Vagina (tissue), 2 donors: ENCODE data around the gene NKAP. TPM values are rescaled to one million over a fixed set of nuclear protein-coding genes. Genes with fewer than 3 reads are reported as not detected.
"Not testable (repeated sequence)": the region's sequence is repeated elsewhere in the genome, so short reads cannot be mapped to it uniquely, and the experiment has no call there.

Source experiments
- DNase-seq, 2 donors: peaks; one replicate each; pipeline ENCODE4 v3.0.0-alpha.2; 2017; ENCODE audit errors: extremely low spot score in 2 of 2
- H3K27ac ChIP-seq: fragments of 200-600 bp; sonication (generic); one replicate; pipeline ENCODE4 v1.5.1; 2019
- H3K27me3 ChIP-seq: fragments of 200-600 bp; sonication (generic); one replicate; pipeline ENCODE4 v1.5.1; 2019
- H3K36me3 ChIP-seq, 2 donors: fragments of 200-600 bp; sonication (generic); one replicate each; pipeline ENCODE4 v1.5.1; 2017 to 2019
- H3K4me1 ChIP-seq: fragments of 200-600 bp; sonication (generic); one replicate; pipeline ENCODE4 v1.5.1; 2019
- H3K4me3 ChIP-seq, 2 donors: fragments of 200-600 bp; sonication (generic); 1 replicate in 1 of 2; 2 replicates in 1 of 2; pipeline ENCODE4 v1.5.1; 2016 to 2019
- H3K9me3 ChIP-seq: fragments of 200-600 bp; sonication (generic); one replicate; pipeline ENCODE4 v1.5.1; 2019
- CTCF ChIP-seq, 3 experiments: fragments of 450-650 bp in 2 of 3; fragments of 200-600 bp in 1 of 3; sonication (generic) in 1 of 3; IDR thresholded peaks; one replicate each; pipeline ENCODE4 v1.5.1; 2017 to 2019; ENCODE audit warnings: antibody characterized with exemption in 3 of 3, mild to moderate bottlenecking in 2 of 3, moderate library complexity in 2 of 3
- POLR2A ChIP-seq, 2 donors: fragments of 450-650 bp; IDR thresholded peaks; one replicate each; pipeline ENCODE4 v1.6.1; 2017; ENCODE audit warnings: antibody characterized with exemption in 2 of 2, mild to moderate bottlenecking in 2 of 2, moderate library complexity in 2 of 2
- POLR2AphosphoS5 ChIP-seq, 2 donors: sonication (generic); formaldehyde crosslinking; IDR thresholded peaks; one replicate each; pipeline ENCODE4 v1.9.0; 2017; ENCODE audit warnings: antibody characterized with exemption in 2 of 2, mild to moderate bottlenecking in 2 of 2, low read depth in 1 of 2; ENCODE audit not compliant: insufficient read depth in 1 of 2
- intact Hi-C: fragments of 100-400 bp; cut with DNase I; formaldehyde crosslinking; loops from one replicate; pipeline ENCODE4 v1.15.1; 2023
- total RNA-seq: library from RNA; depleted of rRNA; stranded (reverse); fragments of >200 nt; gene quantifications from one replicate; pipeline ENCODE4 v1.2.3, GENCODE V29; 2016

NKAP gene
- total RNA-seq, 1 donor from 2014 or later: 6.4 TPM

DNA sequence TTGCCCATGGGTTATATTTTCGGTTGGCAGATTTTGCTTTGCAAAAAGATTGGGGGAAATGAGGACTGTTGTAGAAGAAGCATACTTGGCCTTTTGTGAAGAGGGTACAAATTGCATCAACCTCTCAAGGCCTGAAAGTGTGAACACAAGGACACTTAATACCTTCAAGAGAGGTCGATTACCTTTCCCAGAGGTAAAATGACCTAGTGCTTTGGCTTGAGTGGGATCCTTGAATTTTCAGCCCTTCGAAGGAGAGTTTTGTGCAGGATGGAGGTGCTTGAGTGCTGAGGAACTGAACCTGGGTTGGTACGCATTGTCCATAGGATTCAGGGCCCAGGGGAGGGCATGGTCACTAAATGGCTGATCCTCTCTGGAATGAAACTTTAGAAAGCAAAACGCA is 27.6 kb upstream of the NKAP start:
- Histone ChIP-seq H3K4me1 (no peaks in the 10 kb centered on the region), H3K27me3 (no peaks in the 10 kb centered on the region), H3K4me3 (no peak overlapping the region), H3K27ac (no peak overlapping the region), H3K36me3 (no peaks in the 10 kb centered on the region), H3K9me3 (no peaks in the 10 kb centered on the region)
- intact Hi-C loops: no loop called here
- DNase-seq: no peak
- no peak for TF ChIP-seq POLR2A (IDR thresholded peaks at IDR 0.05)
- no peak for TF ChIP-seq POLR2AphosphoS5 (IDR thresholded peaks at IDR 0.05; ENCODE audit: insufficient read depth in 1 of 2, low read depth in 1 of 2)
- no peak for TF ChIP-seq CTCF (IDR thresholded peaks at IDR 0.05)

DNA sequence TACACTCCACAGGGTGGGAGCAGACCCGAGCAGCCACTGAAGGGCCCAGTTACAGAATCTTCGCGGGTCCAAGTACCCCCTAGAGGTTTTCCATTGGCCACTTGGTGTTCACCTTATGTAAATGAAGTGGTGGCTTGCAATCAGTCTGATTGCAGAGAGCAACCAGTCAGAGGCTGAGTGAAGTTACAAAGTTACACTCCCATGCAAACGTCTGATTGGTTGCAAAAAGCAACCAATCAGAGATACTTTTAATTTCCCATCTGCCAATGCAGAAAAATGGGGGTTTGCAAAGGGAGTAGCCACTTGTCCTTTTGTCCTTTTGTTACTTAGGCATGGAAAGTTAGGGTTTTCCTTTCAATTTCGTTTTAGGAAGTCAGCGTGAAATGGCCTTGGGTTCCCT is 27.0 kb upstream of the NKAP start:
- no peak for DNase-seq
- Histone ChIP-seq H3K36me3 (no peaks in the 10 kb centered on the region), H3K27me3 (no peaks in the 10 kb centered on the region), H3K27ac (no peak overlapping the region), H3K4me1 (no peaks in the 10 kb centered on the region), H3K4me3 (no peak overlapping the region), H3K9me3 (no peaks in the 10 kb centered on the region)
- TF ChIP-seq POLR2AphosphoS5 (IDR thresholded peaks at IDR 0.05; ENCODE audit: insufficient read depth in 1 of 2, low read depth in 1 of 2) (no peak), CTCF (IDR thresholded peaks at IDR 0.05) (no peak), POLR2A (IDR thresholded peaks at IDR 0.05) (no peak)
- intact Hi-C loops: no loop called here

GRCh38 chrX:119966837-119967236 is 23.3 kb upstream of the NKAP start:
- H3K9me3 ChIP-seq, intact Hi-C loops, H3K27ac ChIP-seq, H3K27me3 ChIP-seq, H3K4me1 ChIP-seq, DNase-seq, H3K36me3 ChIP-seq, H3K4me3 ChIP-seq: not testable (repeated sequence)

GRCh38 chrX:119960625-119961024 is 17.1 kb upstream of the NKAP start:
- H3K27ac ChIP-seq: no peak overlapping the region
- intact Hi-C loops: loop anchor here (2.0 kb wide), 1 partner anchor 38 kb away; no protein-coding TSS in a partner anchor
- TF ChIP-seq CTCF (IDR thresholded peaks at IDR 0.05) (no peak), POLR2AphosphoS5 (IDR thresholded peaks at IDR 0.05; ENCODE audit: insufficient read depth in 1 of 2, low read depth in 1 of 2) (no peak), POLR2A (IDR thresholded peaks at IDR 0.05) (no peak)
- H3K4me1 ChIP-seq: no peaks in the 10 kb centered on the region
- no peaks in the 10 kb centered on the region for H3K27me3 ChIP-seq
- H3K4me3 ChIP-seq: no peak overlapping the region
- H3K36me3 ChIP-seq: no peaks in the 10 kb centered on the region
- no peak for DNase-seq
- H3K9me3 ChIP-seq: no peaks in the 10 kb centered on the region

- H3K9me3 ChIP-seq, H3K4me3 ChIP-seq, intact Hi-C loops, H3K4me1 ChIP-seq, DNase-seq, H3K27me3 ChIP-seq, H3K36me3 ChIP-seq, H3K27ac ChIP-seq: not testable (repeated sequence)
Observed at GRCh38 chrX:119955807-119956570, 12.4 kb upstream of the NKAP start.

GRCh38 chrX:119954374-119954773 is 10.8 kb upstream of the NKAP start:
- Histone ChIP-seq H3K4me1 (no peaks in the 10 kb centered on the region), H3K9me3 (no peaks in the 10 kb centered on the region), H3K36me3 (no peaks in the 10 kb centered on the region), H3K4me3 (no peak overlapping the region), H3K27me3 (no peaks in the 10 kb centered on the region), H3K27ac (no peak overlapping the region)
- DNase-seq: peak in 1 of 2 donors; percentile 6
- no peak for TF ChIP-seq POLR2A (IDR thresholded peaks at IDR 0.05)
- TF ChIP-seq POLR2AphosphoS5 (IDR thresholded peaks at IDR 0.05; ENCODE audit: insufficient read depth in 1 of 2, low read depth in 1 of 2): no peak
- TF ChIP-seq CTCF (IDR thresholded peaks at IDR 0.05): no peak
- intact Hi-C loops: no loop called here
